Measurements from ENCODE around the gene TRABD2B.

The TRABD2B gene

GRCh38 chr1:47847763-47848162 lies 149.4 kb downstream of the TRABD2B start:
- no peaks in the 10 kb centered on the region for H3K9me3 Mint-ChIP-seq
- H3K4me1 Mint-ChIP-seq (ENCODE audit: low read depth): no peaks in the 10 kb centered on the region
- H3K27me3 Mint-ChIP-seq: peaks cover 4% of the 10 kb centered on the region
- no peak overlapping the region for H3K4me3 Mint-ChIP-seq
- no peak overlapping the region for H3K27ac Mint-ChIP-seq
- no peaks in the 10 kb centered on the region for H3K36me3 Mint-ChIP-seq (ENCODE audit: low read depth)

DNA sequence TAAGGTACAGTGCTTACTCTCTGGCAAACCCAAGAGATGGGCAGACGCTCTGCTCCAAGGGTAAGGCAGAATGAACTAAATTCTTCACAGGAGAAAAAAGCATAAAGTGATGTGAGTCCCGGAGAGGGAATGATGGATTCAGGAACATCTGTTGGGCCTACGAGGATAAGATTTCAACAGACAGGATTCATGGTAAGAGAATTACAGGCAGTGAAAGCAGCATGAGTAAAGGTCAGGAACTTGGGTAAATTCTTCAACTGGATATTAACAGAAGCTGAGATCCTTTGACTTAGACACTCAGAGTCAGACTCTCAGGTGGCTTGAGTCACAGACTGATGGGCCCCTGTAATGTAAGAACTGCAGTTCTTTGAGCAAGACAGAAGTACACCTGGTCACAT lies 152.6 kb downstream of the TRABD2B start:
- Mint-ChIP-seq H3K27me3 (peaks cover 7% of the 10 kb centered on the region), H3K4me3 (no peak overlapping the region), H3K9me3 (no peaks in the 10 kb centered on the region), H3K4me1 (ENCODE audit: low read depth) (no peaks in the 10 kb centered on the region), H3K36me3 (ENCODE audit: low read depth) (no peaks in the 10 kb centered on the region), H3K27ac (no peak overlapping the region)

- no peaks in the 10 kb centered on the region for H3K9me3 Mint-ChIP-seq
- H3K4me3 Mint-ChIP-seq: no peak overlapping the region
- peaks cover 7% of the 10 kb centered on the region for H3K27me3 Mint-ChIP-seq
- no peaks in the 10 kb centered on the region for H3K4me1 Mint-ChIP-seq (ENCODE audit: low read depth)
- H3K36me3 Mint-ChIP-seq (ENCODE audit: low read depth): no peaks in the 10 kb centered on the region
- no peak overlapping the region for H3K27ac Mint-ChIP-seq
These were observed 153.2 kb downstream of the TRABD2B start for GRCh38 chr1:47843781-47844557.

- no peaks in the 10 kb centered on the region for H3K4me1 Mint-ChIP-seq (ENCODE audit: low read depth)
- no peak overlapping the region for H3K4me3 Mint-ChIP-seq
- H3K27ac Mint-ChIP-seq: no peak overlapping the region
- H3K9me3 Mint-ChIP-seq: no peaks in the 10 kb centered on the region
- no peaks in the 10 kb centered on the region for H3K36me3 Mint-ChIP-seq (ENCODE audit: low read depth)
- peaks cover 11% of the 10 kb centered on the region for H3K27me3 Mint-ChIP-seq
These were observed 154.1 kb downstream of the TRABD2B start for GRCh38 chr1:47843059-47843458.

GRCh38 chr1:47842228-47842919 lies 154.8 kb downstream of the TRABD2B start:
- Mint-ChIP-seq H3K9me3 (no peaks in the 10 kb centered on the region), H3K4me1 (ENCODE audit: low read depth) (no peaks in the 10 kb centered on the region), H3K4me3 (no peak overlapping the region), H3K36me3 (ENCODE audit: low read depth) (no peaks in the 10 kb centered on the region), H3K27me3 (peaks cover 11% of the 10 kb centered on the region), H3K27ac (no peak overlapping the region)

DNA sequence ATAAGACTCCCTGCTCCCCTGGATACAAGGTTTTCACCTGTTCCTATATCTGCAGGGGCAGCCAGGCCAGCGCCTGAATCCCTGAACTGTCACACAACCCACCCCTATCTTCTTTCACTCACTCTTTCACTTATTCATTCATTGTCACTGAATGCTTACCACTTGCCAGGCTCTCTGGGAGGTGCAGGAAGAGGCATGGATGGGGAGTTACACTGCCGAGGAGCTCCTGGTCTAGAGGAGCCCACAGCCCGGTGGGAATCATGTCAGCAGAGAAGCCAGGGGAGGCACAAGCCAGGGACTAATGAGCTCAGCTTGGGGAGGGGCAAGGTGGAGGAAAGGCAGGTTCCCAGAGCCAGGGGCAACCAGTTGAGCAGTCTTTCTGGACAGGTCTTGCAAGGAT lies 155.8 kb downstream of the TRABD2B start:
- no peak overlapping the region for H3K27ac Mint-ChIP-seq
- peaks cover 11% of the 10 kb centered on the region for H3K27me3 Mint-ChIP-seq
- H3K4me3 Mint-ChIP-seq: no peak overlapping the region
- no peaks in the 10 kb centered on the region for H3K4me1 Mint-ChIP-seq (ENCODE audit: low read depth)
- H3K9me3 Mint-ChIP-seq: no peaks in the 10 kb centered on the region
- H3K36me3 Mint-ChIP-seq (ENCODE audit: low read depth): no peaks in the 10 kb centered on the region

GRCh38 chr1:47840393-47841190 lies 156.6 kb downstream of the TRABD2B start:
- Mint-ChIP-seq H3K27me3 (peaks cover 11% of the 10 kb centered on the region), H3K4me1 (ENCODE audit: low read depth) (no peaks in the 10 kb centered on the region), H3K27ac (no peak overlapping the region), H3K36me3 (ENCODE audit: low read depth) (no peaks in the 10 kb centered on the region), H3K4me3 (no peak overlapping the region), H3K9me3 (peaks cover 6% of the 10 kb centered on the region)

- H3K4me3 Mint-ChIP-seq: no peak overlapping the region
- peaks cover 11% of the 10 kb centered on the region for H3K27me3 Mint-ChIP-seq
- H3K9me3 Mint-ChIP-seq: peaks cover 13% of the 10 kb centered on the region
- H3K27ac Mint-ChIP-seq: no peak overlapping the region
- H3K4me1 Mint-ChIP-seq (ENCODE audit: low read depth): no peaks in the 10 kb centered on the region
- H3K36me3 Mint-ChIP-seq (ENCODE audit: low read depth): no peaks in the 10 kb centered on the region
These were observed 157.8 kb downstream of the TRABD2B start for GRCh38 chr1:47839433-47839760.

DNA sequence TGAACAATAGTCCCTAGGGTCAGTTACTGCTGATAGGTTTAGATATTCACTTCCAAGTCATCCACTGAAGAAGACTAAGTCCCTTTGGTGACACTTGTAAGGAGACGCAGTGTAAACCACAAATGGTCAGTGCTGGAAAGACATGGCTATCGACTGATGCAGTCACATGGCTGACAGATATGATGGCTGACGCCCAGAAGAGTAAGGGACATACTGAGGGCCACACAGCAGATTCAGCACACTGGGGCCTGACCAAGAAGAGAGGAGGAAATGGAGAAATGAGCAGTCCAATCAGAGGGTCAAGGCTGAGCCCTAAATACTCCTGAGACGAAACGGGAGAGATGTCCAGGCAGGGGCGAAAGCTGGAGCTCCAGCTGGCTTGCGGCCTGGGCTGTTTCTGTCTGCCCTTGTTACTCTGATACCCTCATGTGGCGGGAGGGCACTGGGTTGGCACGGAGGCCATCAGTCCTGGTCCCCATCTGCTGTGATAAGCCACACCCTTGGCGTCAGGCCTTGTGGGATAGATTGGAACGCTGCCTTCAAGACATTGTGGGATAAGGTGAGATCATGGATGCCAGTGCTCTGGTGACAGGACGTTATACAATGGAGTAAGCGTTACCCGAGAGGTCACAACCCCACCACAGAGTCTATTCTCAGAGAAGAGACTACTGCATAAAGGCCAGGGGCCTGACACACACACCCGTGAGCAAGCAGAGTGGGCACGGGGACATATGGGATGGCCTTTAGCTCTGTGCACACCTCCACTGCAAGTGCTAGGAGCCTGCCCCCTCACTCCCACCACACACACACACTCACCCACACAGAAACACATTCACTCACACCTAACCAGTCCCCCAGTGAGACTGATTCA lies 158.4 kb downstream of the TRABD2B start:
- H3K9me3 Mint-ChIP-seq: peaks cover 13% of the 10 kb centered on the region
- H3K4me3 Mint-ChIP-seq: no peak overlapping the region
- no peak overlapping the region for H3K27ac Mint-ChIP-seq
- no peaks in the 10 kb centered on the region for H3K4me1 Mint-ChIP-seq (ENCODE audit: low read depth)
- no peaks in the 10 kb centered on the region for H3K36me3 Mint-ChIP-seq (ENCODE audit: low read depth)
- H3K27me3 Mint-ChIP-seq: peaks cover 11% of the 10 kb centered on the region

DNA sequence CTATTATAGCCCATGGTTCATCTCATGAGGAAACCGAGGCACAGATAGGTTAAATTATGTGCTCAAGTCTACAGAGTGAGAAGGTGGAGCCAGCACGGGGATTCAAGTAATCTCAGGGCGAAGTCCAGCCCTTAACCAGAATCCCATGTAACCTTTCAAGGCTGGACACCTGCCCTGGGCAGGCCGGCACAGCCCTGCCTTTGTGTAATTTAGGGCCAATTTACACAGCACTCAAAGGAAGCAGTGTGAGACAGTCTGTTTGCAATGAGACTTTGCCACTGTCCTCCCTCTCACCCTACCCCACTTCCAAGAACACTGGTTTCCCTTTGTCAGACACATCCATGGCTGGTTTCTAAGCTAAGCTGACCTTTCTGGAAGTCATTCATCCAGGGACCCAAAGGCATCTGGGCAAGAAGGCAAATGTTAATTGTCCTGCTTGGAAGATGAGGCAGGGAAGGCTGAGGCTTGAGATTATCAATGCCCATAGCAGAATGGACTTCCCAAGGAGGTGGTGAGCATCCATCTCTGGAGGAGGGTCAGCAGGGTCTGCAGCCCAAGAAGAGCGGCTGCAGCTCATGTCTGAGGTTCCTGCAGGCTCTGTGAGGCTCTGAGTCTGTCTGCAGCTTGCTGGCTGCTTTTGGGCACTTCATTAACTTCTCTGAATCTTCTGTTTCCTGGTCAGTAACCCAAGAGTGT lies 159.2 kb downstream of the TRABD2B start:
- Mint-ChIP-seq H3K27ac (no peak overlapping the region), H3K27me3 (peaks cover 15% of the 10 kb centered on the region), H3K36me3 (ENCODE audit: low read depth) (no peaks in the 10 kb centered on the region)

GRCh38 chr1:47837056-47837830 lies 159.9 kb downstream of the TRABD2B start:
- H3K36me3 Mint-ChIP-seq (ENCODE audit: low read depth): no peaks in the 10 kb centered on the region
- H3K27me3 Mint-ChIP-seq: peaks cover 15% of the 10 kb centered on the region
- H3K27ac Mint-ChIP-seq: no peak overlapping the region
- H3K4me3 Mint-ChIP-seq: no peak overlapping the region
- no peaks in the 10 kb centered on the region for H3K4me1 Mint-ChIP-seq (ENCODE audit: low read depth)
- H3K9me3 Mint-ChIP-seq: peaks cover 13% of the 10 kb centered on the region

More for the DNA sequence above, 159.2 kb downstream of the TRABD2B start:
- Mint-ChIP-seq H3K4me3 (no peak overlapping the region), H3K4me1 (ENCODE audit: low read depth) (no peaks in the 10 kb centered on the region), H3K9me3 (peaks cover 13% of the 10 kb centered on the region)

- peaks cover 12% of the 10 kb centered on the region for H3K27me3 Mint-ChIP-seq
- H3K27ac Mint-ChIP-seq: no peak overlapping the region
- H3K4me1 Mint-ChIP-seq (ENCODE audit: low read depth): no peaks in the 10 kb centered on the region
- H3K9me3 Mint-ChIP-seq: peaks cover 13% of the 10 kb centered on the region
- H3K36me3 Mint-ChIP-seq (ENCODE audit: low read depth): no peaks in the 10 kb centered on the region
- no peak overlapping the region for H3K4me3 Mint-ChIP-seq
These were observed 161.8 kb downstream of the TRABD2B start for GRCh38 chr1:47835409-47835808.

DNA sequence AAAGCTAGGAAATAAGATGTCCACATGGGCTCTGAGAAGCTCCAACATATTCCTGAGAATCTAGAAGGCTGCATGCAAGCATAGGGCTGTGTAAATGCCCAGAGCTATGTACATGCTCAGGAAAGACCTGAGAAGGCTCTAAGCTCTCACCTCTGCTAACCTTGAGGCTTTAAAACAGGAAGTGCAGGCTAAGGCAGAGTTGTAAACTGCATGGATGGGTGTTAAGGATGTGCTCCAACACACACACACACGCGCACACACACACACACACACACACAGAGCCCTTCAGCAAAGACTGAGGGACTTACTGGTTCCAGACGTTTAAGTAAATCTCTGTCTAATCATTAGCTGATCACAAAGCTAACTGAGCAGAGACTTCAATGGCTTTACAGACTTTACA lies 162.9 kb downstream of the TRABD2B start:
- Mint-ChIP-seq H3K9me3 (peaks cover 13% of the 10 kb centered on the region), H3K27ac (no peak overlapping the region), H3K36me3 (ENCODE audit: low read depth) (no peaks in the 10 kb centered on the region), H3K4me3 (no peak overlapping the region), H3K4me1 (ENCODE audit: low read depth) (no peaks in the 10 kb centered on the region), H3K27me3 (peaks cover 15% of the 10 kb centered on the region)
